Measurements from ENCODE around the gene IL19. TPM values are rescaled to one million over a fixed set of nuclear protein-coding genes. Genes with fewer than 3 reads are reported as not detected.

IL19 gene
- total and polyA plus RNA-seq, 9 of the 15 experiments (the other 6 are each of a cell fraction or from before 2014, with no cell fraction given): not detected

- TF ChIP-seq MGA (IDR thresholded peaks at IDR 0.05) (no peak), HLTF (IDR thresholded peaks at IDR 0.05) (peak; percentile 62; the same call in 1 of the 2 replicates), ZNF354B (CRISPR knock-in tag; IDR thresholded peaks at IDR 0.05) (no peak), ZNF407 (IDR thresholded peaks at IDR 0.05; ENCODE audit: low read depth) (peak; percentile 39; the same call in 1 of the 2 replicates), ARHGAP35 (IDR thresholded peaks at IDR 0.05; ENCODE audit: partially characterized antibody) (peak; percentile 16), TAF9B (IDR thresholded peaks at IDR 0.05; ENCODE audit: partially characterized antibody) (no peak), ZBTB26 (CRISPR knock-in tag; IDR thresholded peaks at IDR 0.05) (peak; percentile 62; the same call in 1 of the 2 replicates)
These were observed 18.1 kb upstream of the IL19 start (continued) for GRCh38 chr1:206752481-206752880.

Data from K562 (cell line).